ENCODE results near the gene TSPAN15. TPM values are rescaled to one million over a fixed set of nuclear protein-coding genes. Genes with fewer than 3 reads are reported as not detected.

Gene TSPAN15
- total RNA-seq, 2 experiments from 2014 or later: 2.4 to 3.1 TPM

DNA sequence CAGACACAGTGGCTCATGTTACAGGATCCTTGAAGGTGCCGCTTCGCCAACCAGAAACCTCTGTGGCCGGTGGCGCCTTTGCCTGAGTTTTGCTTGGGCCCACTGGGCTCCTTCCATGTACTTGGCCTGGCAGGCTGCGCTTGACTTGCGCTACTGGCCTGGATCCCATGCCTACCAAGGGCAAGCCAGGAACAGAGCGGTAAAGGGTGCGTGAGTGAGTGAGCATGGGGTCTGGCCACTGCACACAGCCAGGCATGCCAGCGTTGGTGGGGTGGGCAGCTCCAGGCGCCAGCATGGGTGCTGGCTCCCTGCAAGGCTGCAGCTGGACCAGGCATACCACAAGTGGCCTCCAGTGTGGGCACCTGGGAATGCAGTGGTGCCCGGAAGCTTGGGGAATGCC is 16.3 kb upstream of the TSPAN15 start:
- Histone ChIP-seq H3K4me1 (ENCODE audit: insufficient read depth, low read length, poor library complexity, severe bottlenecking) (no peaks in the 10 kb centered on the region), H3K36me3 (ENCODE audit: insufficient read depth, low read length) (no peaks in the 10 kb centered on the region), H2AFZ (ENCODE audit: low read length) (no peak overlapping the region), H3K79me2 (ENCODE audit: insufficient read depth, low read depth, low read length) (no peaks in the 10 kb centered on the region), H3K9me2 (ENCODE audit: insufficient read depth, low read length) (no peaks in the 10 kb centered on the region), H3K27ac (ENCODE audit: low read depth, low read length, poor library complexity, severe bottlenecking) (no peak overlapping the region), H4K20me1 (ENCODE audit: insufficient read depth, low read length) (no peaks in the 10 kb centered on the region), H3K4me3 (ENCODE audit: low read depth, low read length, poor library complexity, severe bottlenecking) (no peak overlapping the region), H3K9me3 (ENCODE audit: low read length) (no peaks in the 10 kb centered on the region), H3K4me2 (ENCODE audit: low read length) (no peak overlapping the region)
- no peak for DNase-seq (ENCODE audit: low spot score)
- BruUV-seq (replicated peaks): no TSS peak
- POLR2A ChIA-PET: no interaction called here
- CTCF ChIA-PET (ENCODE audit: unreplicated experiment): no interaction called here
- TF ChIP-seq EZH2phosphoT487 (IDR thresholded peaks at IDR 0.05; ENCODE audit: borderline replicate concordance, low read depth, low read length): no peak
- TF ChIP-seq CTCF (conservative IDR thresholded peaks at IDR 0.05; ENCODE audit: low read length): no peak
- intact Hi-C loops (cut with micrococcal nuclease; ENCODE audit: unreplicated experiment): no loop called here

DNA sequence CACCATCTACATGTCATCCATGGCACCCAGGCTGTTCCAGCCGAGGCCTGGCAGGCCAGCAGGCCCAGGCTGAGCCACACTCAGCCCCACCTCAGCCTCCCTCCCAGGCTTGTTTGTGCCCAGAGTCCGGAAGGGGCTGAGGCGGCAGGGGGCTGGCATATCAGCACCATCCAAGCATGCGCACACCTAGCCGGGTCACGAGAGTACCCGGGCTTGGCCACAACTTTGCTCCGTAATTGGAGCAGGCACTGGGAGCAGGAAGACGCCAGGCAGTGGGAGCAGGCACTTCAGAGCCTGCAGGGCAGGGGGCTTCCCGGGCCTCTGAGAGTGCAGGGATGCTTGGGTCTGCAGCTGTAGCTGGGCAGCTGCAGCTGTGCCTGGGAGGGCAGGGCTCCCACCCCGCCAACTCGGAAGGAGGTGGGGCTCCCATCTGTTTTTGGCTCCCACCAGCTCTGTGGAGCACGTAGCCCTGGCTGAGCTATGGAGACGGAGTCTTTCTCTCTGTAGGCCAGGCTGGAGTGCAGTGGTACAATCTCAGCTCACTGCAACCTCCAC is 15.2 kb upstream of the TSPAN15 start:
- POLR2A ChIA-PET: interaction anchor here (0.9 kb wide), 1 partner anchor 11 kb away, joined by 3 read pairs; no protein-coding TSS in a partner anchor
- H3K4me2 ChIP-seq (ENCODE audit: low read length): no peak overlapping the region
- BruUV-seq (replicated peaks): no TSS peak
- CTCF ChIA-PET (ENCODE audit: unreplicated experiment): interaction anchor here (0.5 kb wide), 1 partner anchor 609 kb away, joined by 4 read pairs; the partner anchor contains the start of gene STOX1
- no peaks in the 10 kb centered on the region for H3K9me2 ChIP-seq (ENCODE audit: insufficient read depth, low read length)
- H2AFZ ChIP-seq (ENCODE audit: low read length): no peak overlapping the region
- no peaks in the 10 kb centered on the region for H3K79me2 ChIP-seq (ENCODE audit: insufficient read depth, low read depth, low read length)
- intact Hi-C loops (cut with micrococcal nuclease; ENCODE audit: unreplicated experiment): no loop called here
- no peaks in the 10 kb centered on the region for H3K9me3 ChIP-seq (ENCODE audit: low read length)
- no peaks in the 10 kb centered on the region for H3K4me1 ChIP-seq (ENCODE audit: insufficient read depth, low read length, poor library complexity, severe bottlenecking)
- no peaks in the 10 kb centered on the region for H4K20me1 ChIP-seq (ENCODE audit: insufficient read depth, low read length)
- no peaks in the 10 kb centered on the region for H3K36me3 ChIP-seq (ENCODE audit: insufficient read depth, low read length)
- no peak overlapping the region for H3K27ac ChIP-seq (ENCODE audit: low read depth, low read length, poor library complexity, severe bottlenecking)
- TF ChIP-seq EZH2phosphoT487 (IDR thresholded peaks at IDR 0.05; ENCODE audit: borderline replicate concordance, low read depth, low read length) (no peak), CTCF (conservative IDR thresholded peaks at IDR 0.05; ENCODE audit: low read length) (no peak)
- DNase-seq (ENCODE audit: low spot score): no peak
- no peak overlapping the region for H3K4me3 ChIP-seq (ENCODE audit: low read depth, low read length, poor library complexity, severe bottlenecking)

DNA sequence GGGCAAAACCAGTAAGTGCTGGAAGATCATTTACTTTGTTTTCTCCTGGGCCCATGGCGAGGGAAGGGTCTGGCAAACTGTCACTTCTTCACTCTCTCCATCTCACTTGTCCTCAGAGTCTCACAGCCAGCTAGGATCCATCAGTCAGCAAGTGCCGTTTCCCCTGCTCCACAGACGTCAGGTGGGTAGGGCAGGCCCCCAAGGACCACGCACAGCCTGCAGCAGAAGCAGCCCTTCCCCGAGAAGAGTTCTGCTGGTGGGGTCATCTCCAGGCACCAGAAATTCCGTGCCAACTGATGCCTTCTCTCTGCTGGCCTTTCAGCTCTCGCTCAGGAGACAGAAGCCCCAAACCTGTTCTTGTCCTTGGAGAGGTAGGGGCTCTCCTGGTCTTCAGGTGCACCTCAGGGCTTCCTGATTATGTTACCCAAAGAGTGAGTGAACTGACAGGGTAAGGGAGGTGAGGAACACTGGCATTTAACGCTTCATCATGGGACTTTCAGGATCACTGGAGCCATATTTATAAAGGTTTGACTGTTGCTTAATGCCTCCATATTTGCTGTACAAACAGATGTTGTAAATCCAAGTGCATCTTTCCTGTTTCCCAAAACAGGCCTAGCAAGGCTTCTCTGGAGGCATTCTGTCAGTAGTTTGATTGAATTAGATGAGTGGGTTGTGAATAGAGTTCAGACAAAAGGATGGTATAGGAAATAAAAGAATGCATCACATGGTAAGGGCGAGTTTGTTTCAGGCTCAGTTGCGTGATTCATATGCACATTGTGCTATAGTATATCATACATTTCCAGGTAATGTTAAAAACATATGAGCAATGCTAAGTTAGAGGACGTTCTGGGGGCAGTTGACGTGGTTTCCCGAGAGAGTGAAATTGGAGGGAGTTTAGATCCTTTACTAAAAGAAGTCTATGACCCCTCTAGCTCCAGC is 13.7 kb upstream of the TSPAN15 start:
- no peaks in the 10 kb centered on the region for H3K4me1 ChIP-seq (ENCODE audit: insufficient read depth, low read length, poor library complexity, severe bottlenecking)
- no peak overlapping the region for H3K4me2 ChIP-seq (ENCODE audit: low read length)
- no peak overlapping the region for H2AFZ ChIP-seq (ENCODE audit: low read length)
- no peak overlapping the region for H3K27ac ChIP-seq (ENCODE audit: low read depth, low read length, poor library complexity, severe bottlenecking)
- no peak for DNase-seq (ENCODE audit: low spot score)
- BruUV-seq (replicated peaks): no TSS peak
- ChIA-PET CTCF (ENCODE audit: unreplicated experiment) (no interaction called here), POLR2A (no interaction called here)
- no peaks in the 10 kb centered on the region for H3K9me3 ChIP-seq (ENCODE audit: low read length)
- H3K9me2 ChIP-seq (ENCODE audit: insufficient read depth, low read length): no peaks in the 10 kb centered on the region
- TF ChIP-seq CTCF (conservative IDR thresholded peaks at IDR 0.05; ENCODE audit: low read length): no peak
- TF ChIP-seq EZH2phosphoT487 (IDR thresholded peaks at IDR 0.05; ENCODE audit: borderline replicate concordance, low read depth, low read length): no peak
- intact Hi-C loops (cut with micrococcal nuclease; ENCODE audit: unreplicated experiment): no loop called here
- no peaks in the 10 kb centered on the region for H3K79me2 ChIP-seq (ENCODE audit: insufficient read depth, low read depth, low read length)
- no peaks in the 10 kb centered on the region for H3K36me3 ChIP-seq (ENCODE audit: insufficient read depth, low read length)
- no peak overlapping the region for H3K4me3 ChIP-seq (ENCODE audit: low read depth, low read length, poor library complexity, severe bottlenecking)
- no peaks in the 10 kb centered on the region for H4K20me1 ChIP-seq (ENCODE audit: insufficient read depth, low read length)
